IPS-NIHi7 (cell line): ENCODE data around the gene CPLX3.

Experiments
- DNase-seq: peaks from one replicate; pipeline ENCODE4 v3.0.0; 2012; ENCODE audit warnings: mixed read lengths; ENCODE audit errors: extremely low spot score

Gene CPLX3

DNA sequence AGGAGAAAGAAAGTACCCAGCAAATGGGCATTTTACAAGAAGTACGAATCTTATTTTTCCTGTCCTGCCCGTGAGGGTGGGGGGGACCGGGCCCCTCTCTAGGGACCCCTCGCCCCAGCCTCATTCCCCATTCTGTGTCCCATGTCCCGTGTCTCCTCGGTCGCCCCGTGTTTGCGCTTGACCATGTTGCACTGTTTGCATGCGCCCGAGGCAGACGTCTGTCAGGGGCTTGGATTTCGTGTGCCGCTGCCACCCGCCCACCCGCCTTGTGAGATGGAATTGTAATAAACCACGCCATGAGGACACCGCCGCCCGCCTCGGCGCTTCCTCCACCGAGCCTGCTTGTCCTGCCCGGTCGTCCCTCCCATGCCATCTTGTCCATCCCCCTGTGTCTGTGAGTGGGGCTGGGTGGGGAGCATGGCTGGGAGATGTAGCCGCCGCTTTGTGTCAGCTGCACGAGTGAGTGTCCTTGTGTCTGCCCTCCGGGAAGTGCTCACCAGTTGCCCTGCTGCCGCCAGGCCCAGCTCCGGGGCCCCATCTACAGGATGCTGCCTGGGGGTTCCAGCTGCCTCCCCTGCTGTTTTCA, 23.5 kb upstream of the CPLX3 start:
- DNase-seq: no peak

DNA sequence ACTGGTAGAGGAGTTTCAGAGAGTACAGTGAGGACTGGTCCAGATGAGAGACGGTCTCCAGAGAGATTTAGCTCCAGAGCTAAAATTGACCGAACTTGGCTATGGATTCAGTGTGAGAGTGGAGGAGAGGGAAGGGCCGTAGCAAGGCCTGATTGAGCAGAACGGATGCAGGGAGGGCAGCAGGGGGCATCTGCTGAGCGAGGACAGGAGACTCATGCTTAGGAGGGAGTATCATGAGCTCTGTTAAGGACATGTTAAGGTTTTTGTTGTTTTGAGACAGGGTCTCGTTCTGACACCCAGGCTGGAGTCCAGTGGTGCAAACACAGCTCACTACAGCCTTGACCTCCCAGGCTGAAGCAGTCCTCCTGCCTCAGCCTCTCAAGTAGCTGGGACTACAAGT, 21.5 kb upstream of the CPLX3 start:
- no peak for DNase-seq

- no peak for DNase-seq
These were observed 19.1 kb upstream of the CPLX3 start for GRCh38 chr15:74807282-74807681.

DNA sequence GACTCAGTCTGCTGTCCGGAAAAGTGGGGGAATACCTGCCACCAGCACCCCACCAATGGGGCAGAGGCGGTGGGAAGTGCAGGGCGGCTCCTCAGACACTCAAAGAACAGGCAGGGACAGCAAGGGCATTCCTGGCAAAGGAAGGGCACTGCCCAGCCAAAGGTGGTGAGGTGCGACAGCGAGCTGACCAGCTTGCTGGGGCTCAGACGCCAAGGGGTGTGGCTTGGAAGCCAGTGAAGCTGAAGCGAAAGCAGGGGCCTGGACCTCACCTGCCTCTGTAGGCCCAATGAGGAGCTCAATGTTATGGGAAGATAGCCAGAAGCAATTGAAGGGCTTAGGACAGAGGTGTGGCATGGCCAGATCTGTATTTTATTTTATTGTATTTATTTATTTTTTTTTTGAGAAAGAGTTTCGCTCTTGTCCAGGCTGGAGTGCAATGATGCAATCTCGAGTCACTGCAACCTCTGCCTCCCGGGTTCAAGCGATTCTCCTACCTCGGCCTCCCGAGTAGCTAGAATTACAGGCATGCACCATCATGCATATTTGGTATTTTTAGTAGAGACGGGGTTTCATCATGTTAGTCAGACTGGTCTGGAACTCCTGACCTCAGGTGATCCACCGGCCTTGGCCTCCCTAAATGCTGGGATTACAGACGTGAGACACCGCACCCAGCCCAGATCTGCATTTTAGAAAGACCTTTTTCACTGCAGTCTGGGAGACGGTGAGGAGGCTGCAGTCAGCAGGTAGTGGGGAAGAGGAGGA, 18.2 kb upstream of the CPLX3 start:
- DNase-seq: no peak

GRCh38 chr15:74808840-74809229, 17.6 kb upstream of the CPLX3 start:
- DNase-seq: peak; percentile 62

GRCh38 chr15:74809242-74809641, 17.2 kb upstream of the CPLX3 start:
- DNase-seq: no peak

GRCh38 chr15:74809956-74810355, 16.5 kb upstream of the CPLX3 start:
- DNase-seq: no peak

GRCh38 chr15:74812533-74812932, 13.9 kb upstream of the CPLX3 start, which contains the start of gene LMAN1L:
Gene LMAN1L, plus strand, starts transcription at chr15:74812835. Its CDS starts 20 bp downstream, at chr15:74812855.
- DNase-seq: no peak

DNA sequence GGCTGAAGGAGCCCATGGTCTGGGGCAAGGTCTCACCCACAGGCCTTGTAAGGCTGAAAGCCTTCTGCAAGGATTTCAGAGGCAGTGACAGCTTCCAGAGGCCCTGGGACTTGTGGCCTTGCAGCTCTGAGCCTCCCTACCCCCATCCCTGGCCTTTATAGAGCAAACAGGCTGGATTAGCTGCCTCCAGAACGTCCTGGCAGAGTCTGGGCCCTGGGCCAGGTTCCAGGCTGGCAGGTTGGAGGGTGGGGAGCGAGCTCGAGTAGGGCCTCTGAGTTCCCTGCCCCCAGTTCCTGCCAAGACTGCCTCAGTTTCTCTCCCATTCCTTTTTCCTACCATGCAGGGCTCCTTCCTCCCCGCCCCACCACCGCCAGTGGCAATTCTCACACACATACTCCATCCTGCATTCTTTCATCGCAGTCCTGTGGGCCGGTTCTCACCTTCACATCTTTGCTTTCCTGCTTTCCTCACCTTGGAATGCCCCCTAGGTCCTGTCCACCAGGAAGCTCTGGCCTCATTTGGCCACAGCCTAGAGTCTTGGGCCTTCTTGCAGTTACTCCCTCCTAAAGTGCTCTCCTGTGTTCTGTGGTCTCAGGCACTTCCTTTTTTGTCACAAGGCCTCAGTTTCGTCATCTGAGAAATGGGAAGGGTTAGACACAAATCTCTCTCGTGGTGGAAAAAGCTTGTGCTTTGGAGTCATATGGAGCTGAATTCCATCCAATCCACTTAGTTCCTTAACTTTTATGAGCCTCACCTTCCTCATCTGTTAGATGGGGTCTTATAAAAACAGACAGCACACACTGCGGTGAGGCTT, 11.1 kb upstream of the CPLX3 start:
- DNase-seq: no peak

DNA sequence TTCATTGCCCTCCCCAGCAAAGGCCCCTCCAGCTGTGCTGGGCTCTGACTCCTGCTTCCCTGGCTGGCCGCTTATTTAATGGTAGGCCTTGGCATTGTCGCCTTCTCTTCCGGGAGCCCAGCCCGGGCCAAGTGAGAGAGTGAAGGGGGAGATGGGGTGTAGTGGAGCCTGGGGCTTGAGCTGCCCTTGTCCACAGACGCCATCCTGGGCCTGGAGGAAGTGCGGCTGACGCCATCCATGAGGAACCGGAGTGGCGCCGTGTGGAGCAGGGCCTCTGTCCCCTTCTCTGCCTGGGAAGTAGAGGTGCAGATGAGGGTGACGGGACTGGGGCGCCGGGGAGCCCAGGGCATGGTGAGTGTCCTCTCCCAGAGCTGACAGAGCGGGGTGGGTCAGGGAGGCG, 10.5 kb upstream of the CPLX3 start:
- DNase-seq: no peak

- DNase-seq: no peak
These were observed 9.6 kb upstream of the CPLX3 start for GRCh38 chr15:74816624-74817369.

- peak; percentile 58 for DNase-seq
These were observed 9.1 kb upstream of the CPLX3 start for GRCh38 chr15:74817370-74817737.

DNA sequence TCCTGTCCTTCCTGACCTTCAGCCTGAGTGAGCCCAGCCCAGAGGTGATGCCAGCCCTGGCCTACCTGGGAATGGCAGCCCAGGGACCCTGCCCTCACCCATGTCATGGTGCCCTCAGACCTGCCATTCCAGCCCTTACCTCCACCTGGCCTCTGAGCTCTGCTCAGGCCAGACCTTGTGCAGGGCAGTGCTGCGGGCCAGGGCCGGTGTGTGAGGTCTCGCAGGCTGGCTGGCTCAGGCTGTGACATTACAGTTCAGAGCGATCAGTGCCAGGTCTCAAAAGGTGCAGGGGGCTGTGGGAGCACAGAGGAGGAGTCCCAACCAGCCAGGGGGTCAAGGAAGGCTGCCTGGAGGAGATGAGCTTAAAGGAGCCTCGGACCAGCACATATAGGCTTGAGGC, 6.4 kb upstream of the CPLX3 start:
- no peak for DNase-seq

DNA sequence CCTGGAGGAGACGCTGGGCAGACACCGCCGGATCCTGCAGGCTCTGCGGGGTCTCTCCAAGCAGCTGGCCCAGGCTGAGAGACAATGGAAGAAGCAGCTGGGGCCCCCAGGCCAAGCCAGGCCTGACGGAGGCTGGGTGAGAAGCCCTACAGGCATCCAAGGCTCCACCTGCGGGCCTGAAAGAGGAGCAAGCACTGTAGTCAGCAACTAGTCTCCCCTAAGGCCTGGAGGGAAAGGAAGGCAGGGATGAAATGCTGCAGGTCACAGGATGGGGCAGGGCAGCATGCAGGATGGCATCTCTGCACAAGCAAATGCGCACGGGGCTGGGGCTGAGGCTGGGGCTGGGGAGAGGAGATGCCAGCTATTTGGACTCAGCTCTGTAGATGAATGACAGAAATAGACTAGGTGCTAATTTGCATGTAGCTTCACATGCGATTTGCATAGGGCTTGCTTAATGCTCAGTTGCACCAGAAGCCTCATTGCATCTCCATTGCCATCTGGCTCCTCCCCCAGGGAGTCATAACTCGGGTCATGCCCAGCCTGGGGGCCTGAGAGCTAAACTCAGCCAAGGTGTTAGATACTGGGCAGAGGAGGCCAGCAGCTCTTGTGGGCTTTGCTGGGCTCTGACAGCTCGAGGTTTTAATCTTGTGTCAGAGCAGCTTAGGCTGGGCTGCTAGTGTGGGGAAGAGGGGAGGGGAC, 5.2 kb upstream of the CPLX3 start:
- DNase-seq: peak; percentile 59

GRCh38 chr15:74821790-74822158, 4.7 kb upstream of the CPLX3 start:
- DNase-seq: no peak

DNA sequence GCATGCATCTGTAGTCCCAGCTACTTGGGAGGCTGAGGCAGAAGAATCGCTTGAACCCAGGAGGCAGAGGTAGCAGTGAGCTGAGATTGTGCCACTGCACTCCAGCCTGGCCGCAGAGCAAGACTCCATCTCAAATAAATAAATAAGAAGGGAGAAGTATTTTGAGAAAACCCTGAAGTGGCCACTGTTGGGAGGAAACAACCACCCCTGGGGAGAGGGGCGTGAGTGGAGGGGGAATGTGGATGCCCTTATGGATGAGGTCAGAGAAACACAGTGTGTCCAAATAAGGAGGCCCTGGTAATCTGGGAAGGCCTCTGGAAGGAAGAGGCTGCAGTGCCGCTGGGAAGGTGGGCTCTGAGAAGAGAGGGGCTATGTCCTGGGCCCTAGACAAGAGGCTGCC, 4.2 kb upstream of the CPLX3 start:
- DNase-seq: no peak

GRCh38 chr15:74823324-74823723, 3.1 kb upstream of the CPLX3 start:
- no peak for DNase-seq

DNA sequence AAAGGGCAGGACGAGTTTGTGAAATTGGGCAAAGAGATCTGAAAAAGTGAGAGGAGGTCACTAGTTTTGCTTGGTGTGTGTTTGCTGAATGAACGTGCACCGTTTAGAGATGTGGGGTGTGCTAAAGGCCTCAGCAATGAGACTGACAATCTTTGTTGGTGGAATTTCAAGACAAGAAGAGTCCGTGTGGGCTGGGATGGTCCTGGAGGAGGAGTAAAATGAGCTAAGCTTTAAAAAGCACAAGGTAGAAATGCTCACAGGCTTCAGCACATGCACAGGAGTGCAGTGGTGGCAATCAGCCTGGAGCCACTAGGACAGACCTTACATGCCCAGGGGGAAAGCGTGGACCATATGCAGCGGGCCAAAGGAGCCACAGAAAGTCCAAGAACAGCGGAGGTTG, 1.5 kb upstream of the CPLX3 start:
- DNase-seq: no peak

DNA sequence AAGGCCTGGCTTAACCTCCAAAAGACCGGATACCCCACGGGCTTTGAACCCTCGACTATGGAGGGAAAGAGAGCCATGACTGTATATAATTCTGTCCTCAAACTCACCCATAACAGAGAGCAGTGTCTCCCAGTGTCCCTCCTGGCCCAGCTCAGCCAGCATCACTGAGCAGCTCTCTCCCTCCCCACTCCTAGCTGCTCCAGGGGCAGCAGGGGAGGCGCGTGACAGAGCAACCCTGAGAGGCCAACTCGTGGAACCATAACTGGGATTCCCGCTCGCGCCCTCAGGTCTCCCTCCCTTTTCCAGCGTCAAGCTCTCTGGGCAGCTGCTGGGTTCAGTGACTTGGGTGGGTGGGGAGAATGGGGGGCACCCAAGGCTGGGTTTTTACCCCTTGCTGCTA, 561 bp upstream of the CPLX3 start:
- DNase-seq: no peak

- DNase-seq: no peak
These were observed 494 bp downstream of the CPLX3 start for GRCh38 chr15:74826921-74827320.

GRCh38 chr15:74827614-74828013, 1.2 kb downstream of the CPLX3 start:
- no peak for DNase-seq

- DNase-seq: no peak
These were observed 2.4 kb downstream of the CPLX3 start for GRCh38 chr15:74828835-74829234.
